Activated CD8-positive, alpha-beta memory T cell treated with anti-CD3 and anti-CD28 coated beads, Interleukin-2, amount 10 ng/mL, durations not matched to agents 7 days and 5 days (primary cell): Measurements from ENCODE around the gene CDKAL1. TPM values are rescaled to one million over a fixed set of nuclear protein-coding genes. Genes with fewer than 3 reads are reported as not detected.

Experiments used
- ATAC-seq: fragments of 150-1000 bp; cut with Tn5 transposase; one replicate; pipeline ENCODE4 v1.10.0; 2021; ENCODE audit warnings: moderate library complexity
- CTCF ChIA-PET: fragments of 350-600 bp; sonication (Branson Sonifier 250); formaldehyde crosslinking; loops from one replicate; lab custom pipeline; 2021; ENCODE audit warnings: antibody characterized with exemption; lab: Charles Lee
- DNase-seq: peaks from one replicate; pipeline ENCODE4 v3.0.0-alpha.2; 2020
- H3K27ac Mint-ChIP-seq: one replicate; pipeline ENCODE4 v1.8.0; 2021; ENCODE audit warnings: mild to moderate bottlenecking, mixed read lengths
- H3K27me3 Mint-ChIP-seq: one replicate; pipeline ENCODE4 v1.8.0; 2021; ENCODE audit warnings: mixed read lengths
- H3K36me3 Mint-ChIP-seq: one replicate; pipeline ENCODE4 v1.8.0; 2021; ENCODE audit warnings: mild to moderate bottlenecking, mixed read lengths
- H3K4me1 Mint-ChIP-seq: one replicate; pipeline ENCODE4 v1.8.0; 2021; ENCODE audit warnings: mixed read lengths
- H3K4me3 Mint-ChIP-seq: one replicate; pipeline ENCODE4 v1.8.0; 2021; ENCODE audit warnings: mild to moderate bottlenecking, moderate library complexity, mixed read lengths
- H3K9me3 Mint-ChIP-seq: one replicate; pipeline ENCODE4 v1.8.0; 2022; ENCODE audit warnings: low read depth, mixed read lengths
- total RNA-seq, 2 experiments: library from RNA; stranded (reverse); gene quantifications; one replicate each; pipeline ENCODE4 v1.2.3, GENCODE V29; 2021

CDKAL1 gene
- total RNA-seq, 2 experiments from 2014 or later = 27.9 to 30.0 TPM

DNA sequence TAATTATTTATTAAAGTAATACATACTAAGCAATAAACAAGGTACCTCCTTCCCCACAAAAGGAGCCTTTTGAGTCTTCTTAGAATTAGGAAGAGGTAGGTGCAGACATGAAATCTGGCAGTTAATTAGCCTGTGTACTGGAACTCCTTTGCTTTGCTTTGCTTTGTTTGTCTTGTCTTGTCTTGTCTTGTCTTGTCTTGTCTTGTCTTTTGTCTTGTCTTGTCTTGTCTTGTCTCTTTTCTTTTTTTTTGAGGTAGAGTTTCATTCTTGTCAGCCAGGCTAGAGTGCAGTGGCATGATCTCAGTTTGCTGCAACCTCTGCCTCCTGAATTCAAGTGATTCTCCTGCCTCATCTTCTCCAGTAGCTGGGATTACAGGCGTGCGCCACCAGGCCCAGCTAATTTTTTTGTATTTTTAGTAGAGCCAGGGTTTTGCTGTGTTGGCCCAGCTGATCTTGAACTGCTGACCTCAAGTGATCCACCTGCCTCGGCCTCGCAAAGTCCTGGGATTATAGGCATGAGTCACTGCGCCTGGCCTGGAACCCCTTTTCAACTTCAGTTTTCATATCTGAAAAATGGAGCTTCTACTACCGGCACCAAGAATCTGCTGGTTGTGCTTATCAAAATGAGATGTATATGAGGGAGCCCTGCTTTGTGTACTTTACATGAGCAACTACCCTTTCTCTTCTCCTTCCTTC is 301.2 kb downstream of the CDKAL1 start:
- Mint-ChIP-seq H3K27ac (no peak overlapping the region), H3K27me3 (no peaks in the 10 kb centered on the region), H3K9me3 (no peaks in the 10 kb centered on the region), H3K4me3 (no peak overlapping the region), H3K36me3 (peaks cover 17% of the 10 kb centered on the region), H3K4me1 (peaks cover 34% of the 10 kb centered on the region)
- DNase-seq (no peak), ATAC-seq (no peak)
- CTCF ChIA-PET = no interaction called here

DNA sequence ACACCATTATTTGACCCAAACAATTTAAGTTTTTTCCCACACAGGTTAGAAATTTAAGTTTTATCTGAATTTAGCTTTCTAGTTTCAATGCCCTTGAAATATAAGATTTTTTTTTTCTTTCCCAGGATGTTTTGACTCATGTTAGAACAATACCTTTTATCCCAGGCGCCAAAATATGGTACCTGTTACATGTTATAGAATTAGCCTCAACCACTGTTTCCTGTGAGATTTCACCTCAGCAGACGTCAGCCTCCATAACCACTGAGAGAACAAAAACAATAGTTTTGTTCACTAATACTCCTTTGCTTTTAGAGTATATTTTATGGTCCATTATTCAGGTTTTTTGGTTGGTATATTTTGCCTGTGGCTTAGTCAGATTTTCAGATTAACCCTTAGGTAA is 302.9 kb downstream of the CDKAL1 start:
- Mint-ChIP-seq H3K9me3 (no peaks in the 10 kb centered on the region), H3K4me1 (peaks cover 42% of the 10 kb centered on the region), H3K36me3 (peaks cover 15% of the 10 kb centered on the region), H3K27ac (no peak overlapping the region), H3K27me3 (no peaks in the 10 kb centered on the region), H3K4me3 (no peak overlapping the region)
- CTCF ChIA-PET = no interaction called here
- DNase-seq (peak; percentile 46), ATAC-seq (peak; percentile 47)

DNA sequence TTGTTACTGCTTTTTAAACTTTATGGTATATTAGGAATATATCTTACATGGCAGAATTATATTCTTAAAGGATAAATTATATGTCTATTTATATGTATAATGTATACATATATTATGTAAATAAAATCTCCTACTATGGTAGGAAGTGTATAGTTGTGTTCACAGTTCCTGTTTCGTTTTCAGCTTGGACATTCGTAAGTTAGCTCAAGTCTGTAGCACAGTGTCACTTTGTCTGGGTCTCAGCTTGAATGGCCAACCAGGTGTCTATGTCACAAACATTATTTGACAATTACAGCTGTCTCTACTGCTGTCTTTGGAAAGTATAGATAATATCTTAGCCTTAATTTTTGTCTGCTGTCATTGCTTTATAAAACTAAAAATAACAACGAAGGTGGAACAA is 303.9 kb downstream of the CDKAL1 start:
- H3K9me3 Mint-ChIP-seq = no peaks in the 10 kb centered on the region
- no peak for DNase-seq
- H3K36me3 Mint-ChIP-seq = peaks cover 15% of the 10 kb centered on the region
- peaks cover 42% of the 10 kb centered on the region for H3K4me1 Mint-ChIP-seq
- no peaks in the 10 kb centered on the region for H3K27me3 Mint-ChIP-seq
- no peak for ATAC-seq
- no peak overlapping the region for H3K27ac Mint-ChIP-seq
- H3K4me3 Mint-ChIP-seq = no peak overlapping the region
- CTCF ChIA-PET = no interaction called here

DNA sequence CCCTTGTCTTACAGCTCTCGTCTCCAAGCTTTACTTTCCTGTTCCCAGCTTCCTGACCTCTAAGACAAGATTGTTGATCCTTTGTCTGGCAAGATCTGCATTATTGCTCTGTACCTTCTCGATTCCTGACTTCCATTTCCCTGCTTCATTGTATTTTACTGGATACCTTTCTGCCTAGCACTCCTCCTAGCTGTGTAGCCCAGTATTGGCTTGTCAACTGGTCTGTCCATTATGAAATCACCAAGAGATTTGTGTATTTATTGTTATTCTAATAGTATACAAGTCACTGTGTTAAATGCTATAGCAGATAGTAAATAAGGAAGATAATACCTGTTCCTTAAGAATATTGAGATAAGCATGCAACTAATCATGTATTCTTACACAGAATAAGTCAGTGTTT is 305.4 kb downstream of the CDKAL1 start:
- Mint-ChIP-seq H3K4me1 (peaks cover 34% of the 10 kb centered on the region), H3K36me3 (peaks cover 21% of the 10 kb centered on the region), H3K27me3 (no peaks in the 10 kb centered on the region), H3K27ac (no peak overlapping the region), H3K9me3 (no peaks in the 10 kb centered on the region), H3K4me3 (no peak overlapping the region)
- ATAC-seq (no peak), DNase-seq (no peak)
- CTCF ChIA-PET = interaction anchor here (0.7 kb wide), 1 partner anchor 258 kb away, joined by 4 read pairs; no protein-coding TSS in a partner anchor

DNA sequence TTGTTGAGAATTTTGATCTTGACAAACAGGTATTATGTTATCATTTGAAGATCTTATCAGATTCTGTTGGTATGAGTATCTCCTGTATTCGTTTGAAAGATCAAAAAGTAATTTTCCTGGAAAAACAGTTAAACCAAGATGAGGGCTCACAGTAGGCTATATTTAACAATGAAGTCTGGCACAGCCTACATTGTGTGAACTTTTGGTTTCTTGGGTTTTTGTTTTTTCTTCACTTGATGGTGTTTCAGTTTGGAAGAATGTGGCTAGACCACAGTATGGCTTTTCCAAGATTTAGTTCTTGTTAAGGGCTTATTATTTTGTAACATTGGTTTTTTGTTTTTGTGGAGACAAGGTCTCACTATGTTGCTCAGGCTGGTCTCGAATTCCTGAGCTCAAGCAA is 306.4 kb downstream of the CDKAL1 start:
- Mint-ChIP-seq H3K27me3 (no peaks in the 10 kb centered on the region), H3K4me3 (no peak overlapping the region), H3K27ac (no peak overlapping the region), H3K9me3 (no peaks in the 10 kb centered on the region), H3K4me1 (peaks cover 35% of the 10 kb centered on the region), H3K36me3 (peaks cover 21% of the 10 kb centered on the region)
- ATAC-seq (no peak), DNase-seq (no peak)
- CTCF ChIA-PET = interaction anchor here (0.7 kb wide), 1 partner anchor 15 kb away, joined by 3 read pairs; no protein-coding TSS in a partner anchor

DNA sequence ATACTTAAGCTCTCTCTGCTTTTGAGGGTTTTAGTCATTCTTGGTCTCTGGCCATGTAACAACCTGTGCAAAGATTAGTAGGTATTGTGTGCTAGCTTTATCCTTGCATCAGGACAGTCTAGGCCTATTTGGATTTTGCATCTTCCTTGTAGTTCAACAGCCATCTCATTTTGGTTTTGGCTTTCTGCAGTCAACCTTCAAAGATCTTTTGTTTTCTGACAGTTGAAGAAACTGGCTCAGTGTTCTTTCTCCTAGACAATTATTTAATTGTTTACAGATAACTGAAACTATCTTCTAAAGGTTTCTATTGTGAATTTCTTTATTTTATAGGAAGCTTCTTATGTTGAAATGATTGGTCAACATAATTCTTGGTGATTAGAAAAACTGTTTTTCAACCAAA is 307.5 kb downstream of the CDKAL1 start:
- H3K27me3 Mint-ChIP-seq = no peaks in the 10 kb centered on the region
- CTCF ChIA-PET = no interaction called here
- H3K9me3 Mint-ChIP-seq = no peaks in the 10 kb centered on the region
- H3K4me3 Mint-ChIP-seq = no peak overlapping the region
- ATAC-seq (no peak), DNase-seq (no peak)
- H3K4me1 Mint-ChIP-seq = peaks cover 38% of the 10 kb centered on the region
- peaks cover 26% of the 10 kb centered on the region for H3K36me3 Mint-ChIP-seq
- no peak overlapping the region for H3K27ac Mint-ChIP-seq

DNA sequence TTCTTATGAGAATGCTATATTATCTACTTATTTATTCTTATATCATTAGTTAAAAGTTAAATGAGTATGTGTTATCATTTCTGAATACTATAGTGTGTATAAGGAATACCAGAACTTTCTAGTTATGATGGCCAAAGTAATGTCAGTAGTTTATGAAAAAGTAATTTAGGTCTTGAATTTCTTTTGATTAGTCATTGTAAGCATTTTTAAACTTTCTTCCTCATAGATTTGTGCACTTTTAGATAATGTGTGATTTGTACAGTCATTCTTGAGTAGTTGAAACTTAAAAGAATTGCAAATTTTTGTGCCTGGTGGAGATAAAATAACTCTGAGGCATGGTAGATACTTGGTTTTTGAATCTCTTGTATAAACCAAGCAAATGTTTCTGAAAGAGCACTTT is 311.3 kb downstream of the CDKAL1 start:
- Mint-ChIP-seq H3K27ac (no peak overlapping the region), H3K9me3 (no peaks in the 10 kb centered on the region), H3K36me3 (peaks cover 26% of the 10 kb centered on the region), H3K4me1 (peaks cover 24% of the 10 kb centered on the region), H3K27me3 (no peaks in the 10 kb centered on the region), H3K4me3 (no peak overlapping the region)
- no peak for DNase-seq
- CTCF ChIA-PET = no interaction called here
- ATAC-seq = no peak

DNA sequence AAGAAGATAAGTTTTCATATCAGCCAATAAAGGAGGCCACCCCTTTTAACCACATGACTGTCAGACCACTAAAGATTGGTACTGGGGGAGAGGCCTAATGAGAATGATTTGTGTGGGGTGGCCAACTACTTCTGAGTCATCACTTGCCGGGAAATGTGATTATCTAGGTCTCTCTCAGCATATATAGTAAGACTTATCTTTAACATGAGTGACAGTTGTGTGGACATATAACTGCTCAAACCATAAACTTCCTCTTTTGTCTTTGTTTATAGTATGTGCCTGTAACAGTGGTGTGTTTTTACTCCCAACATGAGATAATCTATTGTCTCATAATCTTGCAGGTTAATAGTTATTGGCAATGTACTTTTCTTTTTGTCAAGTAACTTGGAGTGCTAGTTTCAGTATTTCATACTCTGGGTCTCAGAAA is 312.4 kb downstream of the CDKAL1 start:
- CTCF ChIA-PET = no interaction called here
- DNase-seq = peak; percentile 51
- H3K9me3 Mint-ChIP-seq = no peaks in the 10 kb centered on the region
- peak overlapping the region; percentile 43 for H3K27ac Mint-ChIP-seq
- peaks cover 31% of the 10 kb centered on the region for H3K36me3 Mint-ChIP-seq
- ATAC-seq = peak; percentile 84
- H3K27me3 Mint-ChIP-seq = no peaks in the 10 kb centered on the region
- no peak overlapping the region for H3K4me3 Mint-ChIP-seq
- peaks cover 22% of the 10 kb centered on the region for H3K4me1 Mint-ChIP-seq

DNA sequence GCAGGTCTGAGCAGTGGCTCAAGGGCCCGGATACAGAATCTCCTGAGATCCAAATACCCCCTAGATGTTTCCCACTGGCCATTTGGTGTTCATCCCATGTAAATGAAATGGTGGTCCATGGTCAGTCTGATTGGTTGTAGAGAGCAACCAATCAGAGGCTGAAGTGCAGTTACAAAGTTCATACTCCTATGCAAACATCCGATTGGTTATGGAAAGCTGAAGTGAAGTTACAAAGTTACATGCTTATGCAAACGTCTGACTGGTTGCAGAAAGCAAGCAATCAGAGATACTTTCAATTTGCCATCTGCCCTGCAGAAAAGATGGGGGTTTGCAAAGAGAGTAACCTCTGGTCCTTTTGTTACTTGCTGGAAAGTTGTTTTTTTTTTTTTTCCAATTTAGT is 313.6 kb downstream of the CDKAL1 start:
- Mint-ChIP-seq H3K9me3 (no peaks in the 10 kb centered on the region), H3K27ac (no peak overlapping the region), H3K4me1 (peaks cover 20% of the 10 kb centered on the region), H3K4me3 (no peak overlapping the region), H3K36me3 (peaks cover 29% of the 10 kb centered on the region), H3K27me3 (no peaks in the 10 kb centered on the region)
- CTCF ChIA-PET = no interaction called here
- no peak for ATAC-seq
- DNase-seq = no peak

DNA sequence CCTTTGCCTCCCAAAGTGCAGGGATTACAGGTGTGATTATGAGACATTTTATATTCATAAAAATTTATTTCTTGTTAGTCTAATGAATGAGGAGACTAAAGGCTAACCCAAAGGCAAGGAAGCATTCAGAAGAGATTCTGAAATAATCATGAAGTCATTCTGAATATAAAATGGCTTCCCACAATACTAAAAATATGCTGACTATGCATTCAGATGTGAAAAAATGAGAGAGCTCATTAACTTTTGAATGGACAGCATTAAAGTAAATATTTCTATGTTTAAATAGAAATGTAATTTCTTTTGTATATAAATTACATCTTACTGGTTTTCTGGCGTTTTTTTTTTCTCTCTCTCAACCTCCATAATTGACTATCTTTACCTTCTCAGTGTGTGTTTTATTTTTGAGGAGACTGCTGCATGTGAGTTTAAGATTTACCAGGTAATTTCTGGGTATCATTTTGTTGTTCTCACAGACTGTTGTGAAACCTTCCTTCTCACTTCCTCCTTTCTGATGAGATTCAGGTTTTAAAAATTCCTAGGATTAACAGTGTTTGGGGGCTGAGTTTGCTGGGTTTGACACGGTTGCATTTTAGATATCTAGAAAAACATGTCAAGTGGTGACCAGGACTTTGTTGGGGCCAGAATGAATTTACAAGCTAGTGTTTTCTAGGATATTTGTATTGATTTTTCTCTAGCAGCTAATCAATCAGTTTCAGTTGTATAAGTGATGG is 316.6 kb downstream of the CDKAL1 start:
- ATAC-seq (no peak), DNase-seq (no peak)
- Mint-ChIP-seq H3K4me3 (no peak overlapping the region), H3K27ac (no peak overlapping the region), H3K27me3 (no peaks in the 10 kb centered on the region), H3K4me1 (peaks cover 15% of the 10 kb centered on the region), H3K9me3 (no peaks in the 10 kb centered on the region), H3K36me3 (peaks cover 21% of the 10 kb centered on the region)
- CTCF ChIA-PET = interaction anchor here (0.7 kb wide), 1 partner anchor 341 kb away, joined by 4 read pairs; no protein-coding TSS in a partner anchor

DNA sequence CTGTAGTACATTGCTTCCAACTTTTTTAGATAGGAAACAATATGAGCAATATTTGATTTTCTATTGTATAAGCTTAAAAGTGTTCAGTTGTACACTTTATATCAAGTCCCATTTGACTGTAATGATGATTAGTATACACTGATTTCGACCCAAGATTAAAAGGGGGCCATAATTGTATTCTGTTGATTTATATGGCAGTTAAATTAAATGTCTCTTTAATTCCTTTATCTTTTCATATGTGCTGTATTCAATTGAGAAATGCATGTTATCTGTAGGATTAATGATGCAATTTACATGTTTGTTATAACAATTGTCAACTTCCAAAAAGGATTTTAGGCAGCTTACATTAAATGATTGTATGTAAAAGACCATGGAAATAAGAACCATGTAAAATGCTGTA is 317.5 kb downstream of the CDKAL1 start:
- no peaks in the 10 kb centered on the region for H3K9me3 Mint-ChIP-seq
- H3K4me1 Mint-ChIP-seq = peaks cover 8% of the 10 kb centered on the region
- ATAC-seq (no peak), DNase-seq (no peak)
- no peak overlapping the region for H3K27ac Mint-ChIP-seq
- CTCF ChIA-PET = no interaction called here
- no peaks in the 10 kb centered on the region for H3K27me3 Mint-ChIP-seq
- peaks cover 16% of the 10 kb centered on the region for H3K36me3 Mint-ChIP-seq
- no peak overlapping the region for H3K4me3 Mint-ChIP-seq

DNA sequence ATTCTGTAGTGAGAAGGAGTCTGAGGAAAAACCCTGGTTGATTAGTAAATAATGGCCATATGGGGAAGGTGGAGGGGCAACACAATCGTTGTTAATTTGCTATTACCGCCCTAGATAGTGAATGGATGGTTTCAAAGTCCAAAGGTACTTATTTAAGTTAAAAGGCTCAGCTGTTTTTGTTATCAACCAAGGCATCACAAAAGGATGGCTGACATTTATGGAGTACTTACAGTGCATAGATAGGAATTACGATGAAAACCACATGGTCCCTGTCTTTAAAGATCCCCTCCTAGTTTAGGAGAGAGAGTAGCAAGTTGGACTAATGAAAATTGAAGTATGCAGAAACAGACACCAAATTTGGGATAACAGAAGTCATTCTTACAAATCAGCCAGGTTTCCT is 319.6 kb downstream of the CDKAL1 start:
- ATAC-seq = no peak
- Mint-ChIP-seq H3K27me3 (no peaks in the 10 kb centered on the region), H3K36me3 (peaks cover 5% of the 10 kb centered on the region), H3K4me1 (peaks cover 3% of the 10 kb centered on the region), H3K27ac (no peak overlapping the region), H3K9me3 (no peaks in the 10 kb centered on the region), H3K4me3 (no peak overlapping the region)
- CTCF ChIA-PET = no interaction called here
- no peak for DNase-seq

DNA sequence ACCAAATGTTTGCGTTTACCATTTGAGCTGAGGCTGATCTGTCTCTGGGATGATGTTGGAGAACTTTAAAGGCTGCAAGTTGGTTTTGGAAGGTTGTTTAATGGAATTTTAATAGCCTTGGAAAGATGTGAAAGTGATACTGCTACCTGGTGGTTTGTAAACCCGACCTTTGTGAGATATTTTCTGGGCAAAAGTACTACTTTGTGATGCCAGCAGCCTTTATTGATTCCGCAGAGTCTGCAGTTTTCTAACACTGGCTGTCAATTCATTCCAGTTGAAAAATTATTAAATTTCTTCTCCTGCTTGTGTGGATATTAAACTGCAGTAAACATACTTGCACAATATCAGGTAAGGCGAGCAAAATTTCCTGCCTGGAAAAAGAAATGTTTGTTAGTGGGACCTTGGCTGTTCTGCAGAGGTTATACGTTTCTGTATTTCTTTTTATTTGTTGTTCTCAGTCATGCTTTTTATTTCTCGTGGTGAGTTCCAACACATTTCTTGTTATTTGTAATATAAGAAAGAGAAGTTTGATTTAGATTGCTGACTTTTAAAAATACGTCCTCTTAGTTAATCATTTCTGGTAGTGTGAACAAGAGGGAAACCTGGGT is 322.5 kb downstream of the CDKAL1 start:
- peaks cover 7% of the 10 kb centered on the region for H3K36me3 Mint-ChIP-seq
- DNase-seq (no peak), ATAC-seq (no peak)
- CTCF ChIA-PET = no interaction called here
- no peak overlapping the region for H3K4me3 Mint-ChIP-seq
- no peak overlapping the region for H3K27ac Mint-ChIP-seq
- H3K27me3 Mint-ChIP-seq = no peaks in the 10 kb centered on the region
- no peaks in the 10 kb centered on the region for H3K9me3 Mint-ChIP-seq
- H3K4me1 Mint-ChIP-seq = no peaks in the 10 kb centered on the region

DNA sequence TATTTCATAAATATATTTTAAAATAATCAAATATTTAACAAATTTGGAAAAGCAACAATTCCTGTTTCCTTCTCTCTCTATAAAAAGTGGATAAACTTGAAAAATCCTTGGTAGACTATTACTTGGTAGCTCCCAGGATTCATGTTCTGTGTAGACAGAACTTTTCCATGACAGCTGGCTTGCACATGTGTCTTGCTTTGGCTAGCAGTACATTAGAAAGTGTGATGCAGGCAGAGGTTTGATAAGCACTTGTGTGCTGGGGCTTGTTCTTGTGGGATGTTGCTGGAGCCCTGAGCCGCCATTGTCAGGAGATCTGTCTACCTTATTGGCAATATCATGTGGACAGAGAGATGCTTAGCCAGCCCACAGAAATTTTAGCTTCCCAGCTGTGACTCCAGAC is 327.2 kb downstream of the CDKAL1 start:
- H3K27ac Mint-ChIP-seq = no peak overlapping the region
- CTCF ChIA-PET = no interaction called here
- no peaks in the 10 kb centered on the region for H3K27me3 Mint-ChIP-seq
- ATAC-seq = no peak
- no peaks in the 10 kb centered on the region for H3K4me1 Mint-ChIP-seq
- H3K9me3 Mint-ChIP-seq = no peaks in the 10 kb centered on the region
- no peak for DNase-seq
- no peak overlapping the region for H3K4me3 Mint-ChIP-seq
- H3K36me3 Mint-ChIP-seq = peaks cover 9% of the 10 kb centered on the region
